GM12878 (cell line): ENCODE measurements around the gene GOLGA6L22.
"Not testable (repeated sequence)": the region's sequence is repeated elsewhere in the genome, so short reads cannot be mapped to it uniquely, and the experiment has no call there.

ENCODE experiments used
- SRF ChIP-seq, 2 experiments: IDR thresholded peaks; 2 replicates each; pipeline ENCODE4 v1.6.1; 2011; ENCODE audit warnings: low read depth in 2 of 2, low read length in 2 of 2, mild to moderate bottlenecking in 1 of 2, moderate library complexity in 1 of 2
- TF ChIP-seq, protein P1 (sequence below), 3 experiments: IDR thresholded peaks in 2 of 3; conservative IDR thresholded peaks in 1 of 3; 2 replicates each; pipeline ENCODE4 v1.5.1; 2011; ENCODE audit warnings: low read depth in 3 of 3, low read length in 3 of 3, mild to moderate bottlenecking in 3 of 3, control low read depth in 2 of 3, moderate library complexity in 2 of 3, inconsistent platforms in 1 of 3, mixed read lengths in 1 of 3; ENCODE audit not compliant: control insufficient read depth in 2 of 3, insufficient read depth in 1 of 3; ENCODE audit errors: extremely low read depth in 1 of 3

DNA sequence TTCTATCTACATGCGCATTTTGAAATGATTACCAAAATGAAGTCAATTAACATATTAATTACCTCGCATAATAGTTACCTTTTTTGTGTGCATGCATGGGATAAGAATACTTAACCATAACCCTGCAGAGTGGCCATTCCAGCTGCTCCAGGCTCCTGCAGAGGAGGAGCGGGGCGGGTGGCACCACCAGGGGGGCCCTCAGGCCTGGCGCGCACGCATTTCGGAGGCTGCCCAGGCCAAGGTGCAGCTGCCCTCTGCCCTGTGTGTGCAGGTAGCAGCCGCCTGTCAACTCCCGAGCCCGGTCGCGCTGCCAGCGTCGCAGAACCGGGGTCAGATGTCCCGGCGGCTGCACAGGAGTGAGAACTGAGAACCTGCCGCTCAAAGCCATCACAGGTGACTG lies 41.4 kb upstream of the GOLGA6L22 start:
- TF ChIP-seq SRF (IDR thresholded peaks at IDR 0.05; ENCODE audit: low read depth in 2 of 2, low read length in 2 of 2), result not testable (repeated sequence)
- TF ChIP-seq, protein P1, sequence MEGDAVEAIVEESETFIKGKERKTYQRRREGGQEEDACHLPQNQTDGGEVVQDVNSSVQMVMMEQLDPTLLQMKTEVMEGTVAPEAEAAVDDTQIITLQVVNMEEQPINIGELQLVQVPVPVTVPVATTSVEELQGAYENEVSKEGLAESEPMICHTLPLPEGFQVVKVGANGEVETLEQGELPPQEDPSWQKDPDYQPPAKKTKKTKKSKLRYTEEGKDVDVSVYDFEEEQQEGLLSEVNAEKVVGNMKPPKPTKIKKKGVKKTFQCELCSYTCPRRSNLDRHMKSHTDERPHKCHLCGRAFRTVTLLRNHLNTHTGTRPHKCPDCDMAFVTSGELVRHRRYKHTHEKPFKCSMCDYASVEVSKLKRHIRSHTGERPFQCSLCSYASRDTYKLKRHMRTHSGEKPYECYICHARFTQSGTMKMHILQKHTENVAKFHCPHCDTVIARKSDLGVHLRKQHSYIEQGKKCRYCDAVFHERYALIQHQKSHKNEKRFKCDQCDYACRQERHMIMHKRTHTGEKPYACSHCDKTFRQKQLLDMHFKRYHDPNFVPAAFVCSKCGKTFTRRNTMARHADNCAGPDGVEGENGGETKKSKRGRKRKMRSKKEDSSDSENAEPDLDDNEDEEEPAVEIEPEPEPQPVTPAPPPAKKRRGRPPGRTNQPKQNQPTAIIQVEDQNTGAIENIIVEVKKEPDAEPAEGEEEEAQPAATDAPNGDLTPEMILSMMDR (IDR thresholded peaks at IDR 0.05 in 2 of 3, conservative IDR thresholded peaks at IDR 0.05 in 1 of 3; ENCODE audit: control insufficient read depth in 2 of 3, extremely low read depth in 1 of 3, insufficient read depth in 1 of 3, low read depth in 3 of 3, low read length in 3 of 3), result not testable (repeated sequence)
